Mucosa of stomach (tissue), 1 donor: ENCODE data around the gene TMCC1.
"Not testable (repeated sequence)": the region's sequence is repeated elsewhere in the genome, so short reads cannot be mapped to it uniquely, and the experiment has no call there.

ENCODE experiments used
- H3K27me3 ChIP-seq: one replicate; pipeline ENCODE4 v1.7.0; 2013; ENCODE audit warnings: mild to moderate bottlenecking, low read length; ENCODE audit not compliant: control insufficient read depth, insufficient read depth
- H3K36me3 ChIP-seq: one replicate; pipeline ENCODE4 v1.7.0; 2013; ENCODE audit warnings: low read length; ENCODE audit not compliant: control insufficient read depth, insufficient read depth
- H3K4me1 ChIP-seq: one replicate; pipeline ENCODE4 v1.7.0; 2013; ENCODE audit warnings: mild to moderate bottlenecking, low read length; ENCODE audit not compliant: control insufficient read depth, insufficient read depth
- H3K4me3 ChIP-seq: one replicate; pipeline ENCODE4 v1.7.0; 2013; ENCODE audit warnings: low read length
- H3K9ac ChIP-seq: one replicate; pipeline ENCODE4 v1.7.0; 2013; ENCODE audit warnings: mild to moderate bottlenecking, low read length, moderate library complexity
- H3K9me3 ChIP-seq: one replicate; pipeline ENCODE4 v1.7.0; 2013; ENCODE audit warnings: mild to moderate bottlenecking, low read length, moderate library complexity; ENCODE audit not compliant: control insufficient read depth
- donor health status: Pancreatic carcinoma.

Gene TMCC1

GRCh38 chr3:129611446-129611800 is 282.1 kb downstream of the TMCC1 start:
- H3K27me3 ChIP-seq: peaks cover 12% of the 10 kb centered on the region
- H3K4me1 ChIP-seq: peaks cover 21% of the 10 kb centered on the region
- no peaks in the 10 kb centered on the region for H3K36me3 ChIP-seq
- H3K9ac ChIP-seq: no peak overlapping the region
- H3K4me3 ChIP-seq: no peak overlapping the region
- H3K9me3 ChIP-seq: no peaks in the 10 kb centered on the region

DNA sequence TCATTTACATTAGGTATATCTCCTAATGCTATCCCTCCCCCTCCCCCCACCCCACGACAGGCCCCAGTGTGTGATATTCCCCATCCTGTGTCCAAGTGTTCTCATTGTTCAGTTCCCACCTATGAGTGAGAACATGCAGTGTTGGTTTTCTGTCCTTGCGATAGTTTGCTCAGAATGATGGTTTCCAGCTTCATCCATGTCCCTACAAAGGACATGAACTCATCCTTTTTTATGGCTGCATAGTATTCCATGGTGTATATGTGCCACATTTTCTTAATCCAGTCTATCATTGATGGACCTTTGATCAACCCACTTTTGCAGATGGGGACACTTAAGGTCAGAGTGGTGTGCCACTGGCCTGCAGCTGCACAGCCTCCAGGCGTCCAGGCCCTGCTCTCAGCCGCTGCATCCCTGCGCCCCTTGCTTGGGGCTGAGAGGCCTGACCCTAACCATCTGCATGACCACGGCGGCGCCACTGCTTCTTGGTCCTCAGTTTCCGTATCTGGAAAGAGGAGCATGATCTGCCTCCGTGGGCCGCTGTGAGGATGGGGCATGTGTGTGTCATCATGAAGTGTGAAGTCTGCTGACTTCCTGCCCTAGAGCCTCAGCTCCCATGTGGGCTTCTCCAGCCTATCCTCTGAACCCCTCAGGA is 282.6 kb downstream of the TMCC1 start:
- Histone ChIP-seq H3K4me1 (peaks cover 19% of the 10 kb centered on the region), H3K27me3 (peaks cover 16% of the 10 kb centered on the region)
- H3K36me3 ChIP-seq, H3K9ac ChIP-seq, H3K9me3 ChIP-seq, H3K4me3 ChIP-seq: not testable (repeated sequence)

GRCh38 chr3:129610276-129610675 is 283.2 kb downstream of the TMCC1 start:
- H3K4me3 ChIP-seq: no peak overlapping the region
- no peaks in the 10 kb centered on the region for H3K9me3 ChIP-seq
- no peak overlapping the region for H3K9ac ChIP-seq
- peaks cover 18% of the 10 kb centered on the region for H3K4me1 ChIP-seq
- peaks cover 22% of the 10 kb centered on the region for H3K27me3 ChIP-seq
- no peaks in the 10 kb centered on the region for H3K36me3 ChIP-seq

DNA sequence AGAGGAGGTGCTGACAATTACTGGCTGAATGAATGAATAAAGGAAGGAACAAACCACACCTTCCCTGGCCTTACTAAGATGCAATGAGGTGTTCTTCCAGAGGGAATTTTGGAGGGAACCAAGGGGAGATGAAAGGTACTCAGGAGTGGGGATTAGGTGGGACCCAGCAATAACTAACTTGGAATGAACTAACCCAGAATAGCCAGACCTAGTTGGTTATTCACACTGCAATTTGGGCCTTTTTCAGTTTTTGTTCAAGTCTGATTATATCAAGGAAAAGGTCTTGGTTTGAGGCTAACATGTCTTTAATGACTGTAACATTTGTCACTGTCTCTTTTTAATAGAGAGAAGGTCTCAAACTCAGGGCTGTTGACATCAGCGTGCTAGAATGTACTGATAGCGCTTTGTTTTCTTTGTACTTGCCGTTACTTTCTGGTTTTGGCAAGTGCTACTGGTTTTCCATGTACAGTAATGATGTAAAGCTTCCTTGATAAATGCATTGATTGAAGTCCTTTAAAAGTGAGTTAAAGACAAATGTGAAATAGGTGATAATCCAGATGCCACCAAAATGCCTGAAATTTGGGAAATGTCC is 283.8 kb downstream of the TMCC1 start:
- peaks cover 26% of the 10 kb centered on the region for H3K27me3 ChIP-seq
- H3K36me3 ChIP-seq: no peaks in the 10 kb centered on the region
- no peak overlapping the region for H3K4me3 ChIP-seq
- no peak overlapping the region for H3K9ac ChIP-seq
- peaks cover 12% of the 10 kb centered on the region for H3K4me1 ChIP-seq
- H3K9me3 ChIP-seq: no peaks in the 10 kb centered on the region

DNA sequence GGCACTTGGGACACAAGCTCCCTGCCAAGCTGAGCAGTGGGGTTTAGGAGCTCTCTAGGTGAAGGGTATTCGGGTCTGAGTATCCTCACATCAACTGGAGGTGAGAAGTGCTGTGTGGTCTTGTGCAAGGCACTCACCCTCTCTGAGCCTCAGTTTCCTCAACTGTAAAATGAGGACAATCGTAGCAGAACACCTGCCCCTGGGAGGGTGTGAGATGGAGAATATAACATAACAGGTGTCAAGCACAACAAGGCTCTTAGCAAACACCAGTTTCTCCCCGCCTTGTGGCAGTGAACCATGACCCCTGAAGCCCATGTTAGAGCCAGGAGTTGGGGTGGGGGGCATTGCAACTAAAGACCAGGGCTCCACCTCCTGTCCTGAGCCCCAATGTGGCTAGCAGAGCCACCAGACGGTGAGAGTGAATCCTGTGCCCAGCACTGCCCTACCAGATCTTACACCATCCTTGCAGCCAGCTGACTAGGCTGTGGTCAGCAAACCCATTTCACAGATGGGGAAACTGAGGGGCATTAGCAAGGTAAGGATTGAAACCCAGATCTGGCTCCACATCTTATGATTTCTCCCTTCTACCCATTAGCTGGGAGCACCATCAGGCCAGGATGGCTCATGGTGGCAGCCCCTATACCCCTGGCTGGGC is 284.4 kb downstream of the TMCC1 start:
- H3K9ac ChIP-seq: no peak overlapping the region
- H3K4me3 ChIP-seq: no peak overlapping the region
- no peaks in the 10 kb centered on the region for H3K9me3 ChIP-seq
- H3K27me3 ChIP-seq: peaks cover 29% of the 10 kb centered on the region
- H3K36me3 ChIP-seq: no peaks in the 10 kb centered on the region
- H3K4me1 ChIP-seq: peaks cover 9% of the 10 kb centered on the region

DNA sequence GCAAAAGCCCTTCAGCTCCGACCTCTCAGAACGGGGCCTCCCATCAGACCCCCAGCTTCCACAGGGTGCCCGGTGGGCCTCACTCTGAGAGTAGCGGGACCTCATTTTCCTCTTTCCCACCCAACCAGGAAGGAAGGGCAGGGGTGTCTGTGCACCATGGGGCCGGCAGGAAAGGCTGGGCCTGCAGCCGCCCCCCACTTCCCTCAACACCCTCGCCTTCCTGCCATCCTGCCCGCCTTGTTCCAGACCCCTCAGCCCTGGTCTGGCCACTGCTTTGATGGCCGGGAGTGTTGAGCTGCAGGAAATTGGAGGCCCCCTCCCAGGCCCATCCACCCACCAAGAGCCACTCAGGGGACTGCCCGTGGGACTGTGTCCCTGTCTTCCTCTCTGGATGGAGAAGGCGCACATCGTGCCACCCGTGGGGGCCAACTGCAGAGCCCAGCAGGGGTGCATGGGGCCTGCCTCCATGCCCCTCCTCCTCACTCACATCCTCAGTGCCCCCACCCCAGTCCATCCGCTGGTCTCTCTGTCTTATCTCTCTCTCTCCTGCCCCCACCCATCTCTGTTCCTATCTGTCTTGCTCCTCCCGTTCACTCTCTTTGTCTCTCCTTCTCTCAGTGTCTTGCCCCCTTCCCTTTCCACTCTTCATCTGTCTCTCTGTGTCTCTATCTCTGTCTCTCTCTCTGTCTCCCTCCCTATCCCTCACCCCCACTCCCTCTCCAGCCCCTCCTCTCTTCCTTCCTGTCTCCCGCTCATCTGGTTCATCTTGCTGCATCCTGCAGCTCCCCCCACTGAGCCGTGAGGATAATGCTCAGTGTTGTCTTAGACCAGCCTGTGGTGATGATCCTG is 285.2 kb downstream of the TMCC1 start:
- H3K27me3 ChIP-seq: peaks cover 29% of the 10 kb centered on the region
- no peak overlapping the region for H3K9ac ChIP-seq
- no peaks in the 10 kb centered on the region for H3K36me3 ChIP-seq
- H3K4me3 ChIP-seq: no peak overlapping the region
- no peaks in the 10 kb centered on the region for H3K9me3 ChIP-seq
- H3K4me1 ChIP-seq: peaks cover 9% of the 10 kb centered on the region

GRCh38 chr3:129607391-129608068 is 286.0 kb downstream of the TMCC1 start:
- Histone ChIP-seq H3K27me3 (peaks cover 29% of the 10 kb centered on the region), H3K36me3 (no peaks in the 10 kb centered on the region), H3K9ac (peak overlapping the region; percentile 75), H3K4me3 (no peak overlapping the region), H3K9me3 (no peaks in the 10 kb centered on the region), H3K4me1 (peaks cover 9% of the 10 kb centered on the region)

DNA sequence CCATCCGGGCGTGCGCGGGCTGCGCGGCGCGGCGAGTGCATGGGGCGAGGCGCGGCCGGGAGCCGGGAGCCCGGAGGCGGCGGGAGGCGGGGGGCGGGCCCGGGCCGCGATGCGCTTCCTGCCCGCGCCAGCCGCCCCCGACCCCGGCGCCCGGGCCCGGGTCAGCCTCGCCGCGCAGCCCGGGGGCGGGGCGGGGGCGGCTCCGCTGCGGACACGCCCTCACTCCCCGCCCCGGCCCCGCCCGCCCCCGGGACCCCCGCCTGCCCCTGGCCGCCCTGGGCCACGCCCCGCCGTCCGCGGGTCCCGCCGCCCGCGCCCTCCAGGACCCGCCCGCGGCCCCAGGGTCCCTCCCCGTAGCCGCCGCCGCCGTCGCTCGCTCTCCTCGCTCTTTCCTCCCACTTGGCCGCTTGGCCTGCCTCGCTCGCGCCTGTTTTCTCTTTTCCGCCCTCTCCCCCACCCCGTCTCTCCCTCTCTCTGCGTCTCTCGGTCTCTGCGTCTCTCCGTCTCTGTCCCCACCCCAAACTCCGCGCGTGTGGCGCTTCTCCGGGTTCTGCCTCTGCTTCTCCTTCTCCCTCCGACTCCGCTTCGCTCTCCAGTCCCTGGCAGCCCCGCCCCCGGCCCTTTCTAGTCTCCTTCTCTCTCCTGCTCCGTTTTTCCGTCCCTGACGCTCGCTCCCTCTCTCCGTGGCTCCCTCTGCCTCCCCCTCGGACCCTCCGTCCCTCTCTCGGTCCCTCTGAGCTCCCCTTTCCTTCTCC is 286.7 kb downstream of the TMCC1 start, which contains the start of gene PLXND1:
Gene PLXND1, minus strand, starts transcription at position 41 of the 755 bp plus-strand sequence. Its CDS starts 37 bp downstream, at position 4.
- no peaks in the 10 kb centered on the region for H3K9me3 ChIP-seq
- H3K27me3 ChIP-seq: peaks cover 29% of the 10 kb centered on the region
- H3K9ac ChIP-seq: peak within 1 kb of the TSS; percentile 75
- peaks cover 9% of the 10 kb centered on the region for H3K4me1 ChIP-seq
- H3K36me3 ChIP-seq: no peaks in the 10 kb centered on the region
- no peak within 1 kb of the TSS for H3K4me3 ChIP-seq

- Histone ChIP-seq H3K27me3 (peaks cover 29% of the 10 kb centered on the region), H3K4me1 (peaks cover 9% of the 10 kb centered on the region), H3K4me3 (no peak overlapping the region), H3K9me3 (no peaks in the 10 kb centered on the region), H3K36me3 (no peaks in the 10 kb centered on the region), H3K9ac (peak overlapping the region; percentile 59)
Observed at GRCh38 chr3:129605922-129606635, 287.4 kb downstream of the TMCC1 start.

DNA sequence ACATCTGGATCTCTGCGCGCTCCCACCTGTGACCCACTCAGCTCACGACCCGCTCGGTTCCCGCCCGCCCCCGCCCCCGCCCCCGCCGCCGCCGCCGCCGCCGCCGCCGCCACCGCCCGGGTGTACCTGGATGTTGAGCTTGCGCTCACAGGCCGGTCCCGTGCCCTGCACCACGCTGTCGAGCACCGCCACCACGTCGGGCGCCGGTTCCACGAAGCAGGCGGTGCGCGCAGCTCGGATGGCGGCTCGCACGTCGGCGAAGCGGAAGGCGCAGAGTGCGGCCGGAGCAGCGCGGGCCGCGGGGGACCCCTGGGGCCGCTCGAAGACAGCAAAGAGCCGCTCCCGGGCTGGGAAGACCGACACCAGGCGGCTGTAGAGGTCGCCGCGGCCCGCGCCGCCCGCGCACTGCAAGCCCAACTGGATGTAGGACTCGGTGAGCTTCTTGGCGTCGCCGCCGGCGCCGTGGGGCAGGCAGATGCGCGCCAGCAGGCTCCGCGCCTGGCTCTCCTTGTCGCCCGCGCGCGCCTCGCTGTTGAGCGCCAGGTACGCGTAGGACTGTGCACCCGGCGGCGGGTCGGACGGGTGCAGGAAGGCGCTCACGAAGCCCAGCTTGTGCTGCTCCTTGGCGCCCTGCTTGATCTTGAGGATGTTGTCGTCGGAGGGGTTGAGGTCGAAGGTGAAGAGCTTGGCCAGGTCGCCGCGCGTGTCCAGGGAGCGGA is 288.1 kb downstream of the TMCC1 start:
- Histone ChIP-seq H3K4me3 (no peak overlapping the region), H3K27me3 (peaks cover 29% of the 10 kb centered on the region), H3K4me1 (peaks cover 9% of the 10 kb centered on the region), H3K9me3 (no peaks in the 10 kb centered on the region), H3K9ac (peak overlapping the region; percentile 59), H3K36me3 (no peaks in the 10 kb centered on the region)
